GM21576 (cell line): ENCODE results near the gene ADPRHL1.

Experiments used
- ATAC-seq: cut with Tn5 transposase; IDR thresholded peaks from one replicate; pipeline ENCODE4 v1.9.1; 2021; ENCODE audit warnings: mild to moderate bottlenecking, moderate library complexity; ENCODE audit not compliant: unreplicated experiment

Gene ADPRHL1

GRCh38 chr13:113351514-113352026, 101.7 kb downstream of the ADPRHL1 start:
- ATAC-seq: no peak

- no peak for ATAC-seq
Measured at GRCh38 chr13:113350938-113351335, 102.4 kb downstream of the ADPRHL1 start.

GRCh38 chr13:113350065-113350937, 103.0 kb downstream of the ADPRHL1 start:
- no peak for ATAC-seq
